GM18519 (cell line): ENCODE results near the gene PABPN1L.
"Not testable (repeated sequence)": the region's sequence is repeated elsewhere in the genome, so short reads cannot be mapped to it uniquely, and the experiment has no call there.

Experiments
- ATAC-seq: cut with Tn5 transposase; IDR thresholded peaks from one replicate; pipeline ENCODE4 v1.9.1; 2021; ENCODE audit warnings: mild to moderate bottlenecking, moderate library complexity; ENCODE audit not compliant: unreplicated experiment, low FRiP score

PABPN1L gene

DNA sequence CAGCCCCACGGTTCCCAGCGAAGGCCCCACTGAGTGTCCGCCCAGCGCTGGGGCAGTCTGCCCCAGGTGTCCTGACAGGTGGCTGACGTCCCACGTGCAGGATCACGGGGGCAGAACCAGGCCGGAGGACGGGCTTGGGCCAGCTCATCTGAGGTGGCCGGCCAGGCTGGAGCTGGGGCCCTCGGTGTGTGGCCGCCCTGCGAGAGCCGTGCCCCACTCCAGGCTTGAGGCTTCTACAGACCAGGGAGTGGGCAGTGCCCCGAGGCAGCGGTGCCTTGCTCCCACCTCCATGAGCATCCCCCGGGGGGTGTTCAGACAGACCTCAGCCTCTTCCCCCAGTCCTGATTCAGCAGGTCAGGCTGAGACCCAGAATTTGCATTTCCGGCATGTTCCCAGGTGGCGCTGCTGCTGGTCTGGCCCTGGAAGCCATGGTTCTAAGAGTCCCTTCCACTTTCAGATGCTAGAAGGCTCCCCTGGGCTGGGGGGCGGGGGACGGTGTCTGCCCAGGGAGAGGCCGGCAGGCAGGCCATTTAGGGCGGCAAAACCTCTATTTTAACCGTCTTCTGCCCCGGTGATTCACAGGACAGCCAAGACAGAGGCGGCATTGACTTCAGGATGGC, 35.4 kb upstream of the PABPN1L start:
- ATAC-seq = no peak

DNA sequence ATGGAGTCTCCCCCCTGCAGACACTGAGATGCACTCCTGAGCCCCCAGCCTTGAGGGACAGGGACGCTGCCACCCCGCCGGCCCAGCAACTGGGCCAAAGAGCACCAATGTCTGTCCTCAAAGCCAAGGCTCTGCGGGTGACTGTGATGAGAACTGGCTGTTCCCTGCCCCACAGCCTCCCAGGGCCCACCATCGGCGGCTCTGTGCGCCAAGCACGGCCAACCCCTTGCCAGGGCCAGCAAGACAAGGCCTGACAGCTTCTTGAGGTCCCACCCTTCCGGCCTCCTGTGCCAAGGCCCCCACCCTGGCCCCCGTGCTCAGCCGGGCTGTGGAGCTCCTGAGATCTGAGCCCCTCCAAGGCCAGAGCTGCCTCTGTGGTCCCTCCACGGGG, 34.2 kb upstream of the PABPN1L start:
- no peak for ATAC-seq

DNA sequence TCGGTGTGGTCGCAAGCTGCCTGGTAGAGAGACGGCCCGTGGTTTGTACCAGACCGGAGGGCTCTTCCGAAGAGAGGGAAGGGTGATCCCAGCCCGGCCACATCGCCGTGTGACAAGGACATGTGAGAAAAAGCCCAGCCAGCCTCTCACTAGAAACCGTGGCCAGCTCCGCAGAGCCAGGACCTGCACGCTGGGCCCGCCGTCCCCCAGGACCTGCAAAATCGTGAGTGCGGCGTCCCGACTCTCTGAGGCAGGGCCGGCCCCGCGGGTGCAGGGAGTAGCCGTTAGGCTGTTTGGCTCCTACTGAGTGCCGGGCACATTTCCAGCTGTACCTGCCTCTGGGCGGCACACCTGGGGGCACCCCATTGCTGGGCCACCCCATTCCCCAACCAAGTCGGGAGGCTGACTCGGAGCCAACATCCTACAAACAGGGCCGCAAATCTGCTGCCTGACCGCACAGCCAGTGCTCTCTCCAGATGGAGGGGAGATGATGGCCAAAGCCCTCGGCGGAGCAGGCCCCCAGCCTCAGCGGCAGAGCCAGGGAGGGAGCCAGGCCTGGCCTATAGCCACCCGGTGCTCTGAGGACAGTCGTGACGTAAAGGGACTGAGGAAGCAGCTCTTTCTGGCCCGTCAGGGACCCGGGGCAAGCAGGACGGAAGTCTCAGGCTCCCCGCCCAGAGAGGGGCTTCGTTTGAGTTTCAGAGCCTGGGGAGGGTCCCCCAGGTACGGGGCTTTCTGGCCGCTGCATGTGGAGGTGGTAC, 33.6 kb upstream of the PABPN1L start:
- ATAC-seq = no peak

DNA sequence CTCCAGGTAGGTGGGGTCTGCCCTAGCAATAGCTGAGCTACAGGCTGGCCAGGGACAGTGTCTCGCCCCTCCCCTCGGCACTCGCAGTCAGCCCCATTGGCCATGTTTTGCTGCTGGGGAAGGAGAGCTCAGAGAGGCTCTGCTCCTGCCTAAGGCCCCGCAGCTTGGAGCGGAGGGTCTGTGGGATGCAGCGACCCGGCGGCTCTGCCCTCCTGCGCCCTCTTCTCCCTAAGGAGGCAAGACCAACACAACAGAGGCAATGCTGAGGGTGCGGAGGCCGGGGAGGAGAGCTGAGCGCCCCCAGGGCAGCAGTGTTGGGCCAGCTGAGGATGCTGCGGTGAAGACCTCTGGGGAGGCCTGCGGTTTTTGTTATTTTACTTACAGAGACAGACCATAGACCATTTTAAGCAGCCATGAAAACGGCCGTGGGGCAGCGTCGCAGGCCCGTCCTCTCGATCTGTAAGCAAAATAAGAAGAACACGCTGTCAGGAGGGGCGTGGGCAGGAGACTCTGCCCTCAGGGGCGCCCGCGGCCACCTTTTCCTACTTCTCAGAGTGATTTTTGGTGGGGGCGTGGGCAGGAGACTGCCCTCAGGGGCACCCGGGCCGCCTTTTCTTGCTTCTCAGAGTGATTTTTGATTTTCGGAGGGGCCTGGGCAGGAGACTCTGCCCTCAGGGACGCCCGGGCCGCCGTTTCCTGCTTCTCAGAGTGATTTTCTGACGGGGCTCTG, 31.4 kb upstream of the PABPN1L start:
- ATAC-seq = no peak

DNA sequence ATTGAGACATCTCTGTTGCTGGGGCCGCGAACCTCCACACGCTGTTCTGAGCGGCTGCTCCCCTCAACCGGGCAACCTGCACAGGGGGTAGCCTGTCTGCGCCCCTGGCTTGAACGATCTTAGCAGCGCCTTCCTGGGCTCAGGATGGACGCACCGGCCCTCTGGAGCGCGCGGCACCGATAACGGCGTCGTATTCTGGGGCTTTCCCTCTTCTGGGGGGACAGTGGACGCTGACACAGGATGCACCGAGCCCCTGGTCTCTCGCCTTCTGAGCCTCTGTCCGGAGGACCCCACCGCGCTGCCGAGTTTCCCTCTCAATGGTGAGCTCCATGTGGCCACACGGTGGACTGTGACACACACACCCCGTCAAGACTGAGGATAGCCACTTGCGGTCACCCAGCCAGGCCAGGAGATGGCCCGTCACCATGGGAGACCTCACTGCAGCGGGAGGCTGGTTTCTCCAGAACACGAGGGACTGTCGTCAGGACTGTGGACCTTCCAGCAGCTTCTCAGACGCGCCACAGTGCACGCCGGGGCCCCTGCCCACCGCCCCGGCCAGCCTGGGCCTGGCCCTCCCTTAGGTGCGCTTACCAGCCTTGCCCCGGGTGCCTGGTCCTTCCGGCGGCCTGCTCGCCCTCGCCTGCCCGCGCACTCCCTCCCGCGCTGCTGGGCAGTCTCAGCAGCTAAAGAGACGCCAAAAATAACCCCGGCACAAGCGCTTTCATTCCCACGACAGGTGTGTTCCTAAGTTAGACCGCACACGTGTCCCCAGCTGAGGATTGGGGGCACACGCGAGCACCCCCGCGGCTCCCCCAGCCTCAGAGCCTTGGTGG, 30.0 kb upstream of the PABPN1L start:
- no peak for ATAC-seq

DNA sequence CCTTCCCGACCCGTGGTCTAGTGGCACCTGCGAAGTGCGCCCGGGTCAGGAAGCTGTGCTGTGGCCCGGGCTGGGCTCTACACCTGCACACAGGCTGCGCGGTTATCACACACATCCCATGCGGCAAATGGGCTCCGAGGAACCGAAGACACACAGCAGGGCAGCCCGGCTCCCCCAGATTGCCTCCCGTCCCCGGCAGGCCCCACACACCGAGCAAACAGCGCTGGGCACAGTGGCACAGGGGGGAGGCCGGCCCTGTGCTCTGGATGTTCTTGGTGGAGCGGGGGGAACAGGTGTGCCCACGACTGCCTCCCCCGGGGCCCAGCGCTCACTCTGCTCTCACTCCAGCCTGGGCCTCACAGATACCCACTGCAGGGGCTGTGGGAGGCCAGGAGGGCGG, 28.9 kb upstream of the PABPN1L start:
- ATAC-seq = no peak

DNA sequence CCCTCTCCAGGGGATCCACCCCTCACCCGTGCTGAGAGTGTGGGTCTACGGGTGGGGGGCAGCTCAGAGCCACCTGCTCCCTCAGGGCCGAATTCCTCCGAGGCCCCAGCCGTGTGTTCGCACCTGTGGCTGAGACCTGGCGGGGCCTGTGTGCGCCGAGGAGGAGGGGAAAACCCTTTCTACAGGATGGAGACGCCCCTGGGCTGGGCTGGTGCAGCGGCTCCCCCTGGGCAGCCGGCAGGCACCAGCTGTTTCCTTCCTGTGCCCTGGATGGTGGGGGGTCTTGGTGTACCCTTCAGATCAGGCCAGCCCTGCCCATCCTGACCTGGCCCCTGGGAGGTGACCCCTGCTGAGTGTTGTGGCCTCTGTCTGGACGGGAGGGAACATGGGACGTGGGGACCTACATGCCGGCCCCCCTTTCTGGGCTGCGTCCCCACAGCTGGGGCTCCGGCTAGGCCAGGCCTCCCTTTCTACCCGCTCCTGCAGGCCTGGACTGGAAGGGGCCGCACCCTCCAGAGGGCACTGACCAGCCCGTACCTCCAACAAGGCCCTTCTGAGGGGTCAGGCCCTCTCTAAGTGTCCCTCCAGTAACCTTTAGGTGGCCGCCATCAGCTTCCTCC, 28.3 kb upstream of the PABPN1L start:
- no peak for ATAC-seq

DNA sequence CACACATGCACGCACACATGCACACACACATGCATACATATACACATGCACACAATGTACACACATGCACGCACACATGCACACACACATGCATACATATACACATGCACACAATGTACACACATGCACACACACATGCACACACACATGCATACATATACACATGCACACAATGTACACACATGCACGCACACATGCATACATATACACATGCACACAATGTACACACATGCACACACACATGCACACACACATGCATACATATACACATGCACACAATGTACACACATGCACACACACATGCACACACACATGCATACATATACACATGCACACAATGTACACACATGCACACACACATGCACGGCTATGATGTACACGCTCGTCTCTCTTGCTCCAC, 27.8 kb upstream of the PABPN1L start:
- ATAC-seq = not testable (repeated sequence)

DNA sequence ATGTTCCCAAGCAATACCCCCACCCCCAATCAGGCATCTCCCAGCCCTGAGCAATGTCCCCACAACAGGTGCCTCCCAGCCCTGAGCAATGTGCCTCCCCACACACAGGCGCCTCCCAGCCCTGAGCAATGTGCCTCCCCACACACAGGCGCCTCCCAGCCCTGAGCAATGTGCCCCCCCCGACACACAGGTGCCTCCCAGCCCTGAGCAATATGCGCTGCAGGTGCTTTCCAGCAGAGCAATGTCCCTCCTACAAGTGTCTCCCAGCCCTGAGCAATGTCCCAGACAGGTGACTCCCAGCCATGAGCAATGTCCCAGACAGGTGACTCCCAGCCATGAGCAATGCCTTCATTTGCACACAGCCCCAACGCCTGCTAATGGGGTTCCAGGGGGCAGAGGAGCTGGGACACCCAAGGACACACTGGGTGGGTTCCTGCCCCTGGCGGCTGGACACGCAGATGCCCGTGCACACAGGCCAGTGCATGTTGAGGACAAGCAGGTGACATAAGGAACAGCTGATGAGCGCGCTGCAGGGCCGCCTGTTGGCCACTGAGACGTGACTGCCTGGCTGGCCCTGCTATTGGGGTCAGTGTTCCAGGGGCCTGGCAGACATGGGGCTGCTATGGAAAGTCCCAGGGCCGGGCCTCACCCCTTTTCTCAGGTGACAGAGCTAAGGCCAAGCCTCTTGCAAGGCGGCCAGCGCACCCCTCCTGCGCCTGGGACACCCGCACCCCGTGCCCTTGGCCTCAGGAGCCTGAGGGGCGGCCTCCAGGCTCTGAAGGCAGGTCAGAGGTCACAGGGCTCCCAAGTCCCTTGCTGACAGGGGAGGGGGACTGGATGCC, 26.9 kb upstream of the PABPN1L start:
- no peak for ATAC-seq

DNA sequence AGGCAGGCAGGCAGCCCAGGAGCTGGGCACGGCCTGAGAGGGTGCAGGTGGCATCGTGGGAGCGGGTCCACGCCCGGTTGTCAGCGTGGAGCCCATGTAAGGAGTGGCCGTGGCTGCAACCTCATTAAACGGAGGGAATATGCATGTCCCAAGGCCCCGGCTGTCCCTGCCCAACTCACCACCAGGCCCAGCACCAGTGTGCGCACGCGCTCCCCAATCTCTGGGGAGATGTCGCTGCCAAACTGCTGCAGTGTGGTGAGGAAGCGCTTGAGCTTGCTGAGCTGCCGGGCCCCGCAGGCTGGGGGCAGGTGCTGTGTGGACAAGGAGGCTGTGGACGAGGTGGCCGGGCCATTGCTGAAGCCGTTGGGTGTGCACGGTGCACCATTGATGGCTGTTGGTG, 25.6 kb upstream of the PABPN1L start:
- ATAC-seq = no peak

DNA sequence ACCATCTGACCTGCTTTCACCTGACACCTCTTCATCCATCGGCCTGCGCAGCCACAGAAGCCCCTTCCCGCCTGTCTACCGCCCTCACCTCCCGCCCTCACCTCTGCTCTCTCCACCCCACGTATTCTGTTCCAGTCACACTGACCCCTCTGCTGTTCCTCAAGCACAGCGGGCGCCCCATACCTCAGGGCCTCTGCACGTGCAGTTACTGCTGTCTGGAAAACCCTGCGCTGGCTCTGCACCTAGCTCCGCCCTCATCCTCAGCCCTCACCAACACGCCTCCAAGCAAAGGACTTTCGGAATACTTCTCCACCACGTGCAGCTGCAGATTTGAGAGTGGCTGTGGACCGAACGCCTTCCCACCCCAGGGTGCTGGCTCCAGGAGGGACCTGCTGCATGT, 24.6 kb upstream of the PABPN1L start:
- no peak for ATAC-seq

DNA sequence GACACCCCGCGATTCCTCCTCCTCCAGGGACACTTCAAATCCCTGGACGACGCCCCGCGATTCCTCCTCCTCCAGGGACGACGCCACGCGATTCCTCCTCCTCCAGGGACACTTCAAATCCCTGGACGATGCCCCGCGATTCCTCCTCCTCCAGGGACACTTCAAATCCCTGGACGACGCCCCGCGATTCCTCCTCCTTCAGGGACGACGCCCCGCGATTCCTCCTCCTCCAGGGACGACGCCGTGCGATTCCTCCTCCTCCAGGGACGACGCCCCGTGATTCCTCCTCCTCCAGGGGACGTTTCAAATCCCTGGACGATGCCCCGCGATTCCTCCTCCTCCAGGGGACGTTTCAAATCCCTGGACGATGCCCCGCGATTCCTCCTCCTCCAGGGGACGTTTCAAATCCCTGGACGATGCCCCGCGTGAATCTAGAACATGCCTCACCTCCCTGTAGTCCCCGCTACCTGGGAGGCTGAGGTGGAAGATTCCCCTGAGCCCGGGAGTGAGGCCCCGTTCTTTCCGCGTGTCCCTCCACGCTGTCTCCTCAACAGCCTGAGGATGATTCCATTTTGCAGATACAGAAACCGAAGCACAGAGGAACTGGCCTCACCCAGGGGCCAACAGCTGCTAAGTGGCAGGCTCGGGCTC, 23.4 kb upstream of the PABPN1L start:
- not testable (repeated sequence) for ATAC-seq

DNA sequence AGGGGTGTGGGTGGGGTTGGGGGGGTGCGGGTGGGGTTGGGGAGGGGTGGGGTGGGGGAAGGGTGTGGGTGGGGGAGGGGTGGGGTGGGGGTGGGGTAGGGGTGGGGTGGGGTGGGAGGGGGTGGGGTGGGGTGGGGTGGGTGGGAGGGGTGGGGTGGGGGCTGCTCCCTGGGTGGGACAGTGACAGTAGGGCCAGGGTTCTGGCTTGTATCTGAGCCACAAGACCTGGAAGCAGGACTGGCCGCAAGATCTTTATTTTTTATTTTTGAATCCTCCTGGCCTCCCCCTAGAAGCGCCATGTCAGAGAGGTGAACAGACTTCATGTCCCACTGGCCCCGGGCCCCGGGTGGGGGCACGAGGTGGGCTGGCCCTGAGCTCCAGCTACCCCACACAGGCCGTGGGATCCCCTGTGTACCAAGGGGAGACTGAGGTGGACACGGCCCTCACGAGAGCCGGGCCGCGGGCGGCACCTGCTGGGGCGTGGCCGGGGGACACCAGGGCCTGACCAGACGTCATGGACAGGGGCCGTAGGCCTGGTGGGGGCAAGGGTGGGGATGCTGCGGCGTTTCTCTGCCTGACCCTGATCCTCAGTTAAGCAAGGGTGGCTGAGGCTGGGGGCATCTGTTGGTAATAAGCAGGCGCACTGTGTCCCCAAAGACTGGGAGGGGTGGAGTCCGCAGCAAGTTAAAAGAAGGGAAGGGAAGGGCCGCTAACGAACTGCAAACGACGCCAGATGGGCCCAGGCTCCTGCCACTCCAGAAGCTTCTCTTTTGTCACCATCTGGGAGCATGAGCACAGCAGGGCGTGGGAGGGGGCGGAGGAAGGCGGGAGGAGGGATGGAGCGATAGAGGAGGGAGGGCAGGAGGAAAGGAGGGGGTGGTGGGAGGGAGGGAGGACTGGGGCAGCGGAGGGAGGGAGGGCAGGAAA, 22.3 kb upstream of the PABPN1L start:
- ATAC-seq = no peak

DNA sequence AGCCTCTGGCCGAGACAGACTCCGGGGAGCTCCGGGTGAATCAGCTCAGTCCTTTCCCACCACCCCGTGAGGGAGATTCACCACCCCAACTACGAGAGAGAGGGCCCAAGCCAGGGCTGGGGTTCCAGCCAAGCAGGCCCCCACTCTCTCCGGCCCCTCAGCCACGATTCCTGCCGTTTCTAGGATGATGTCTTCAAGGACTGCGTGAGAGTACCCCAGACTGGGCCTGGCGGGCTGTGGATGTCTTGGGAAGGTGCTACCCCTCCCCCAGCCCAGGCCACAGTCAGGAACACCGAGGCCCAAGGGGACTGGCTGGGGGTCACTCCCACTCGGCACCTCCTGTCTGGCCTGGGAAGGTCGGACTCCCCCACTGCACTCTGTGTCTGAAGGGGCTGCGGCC, 21.6 kb upstream of the PABPN1L start:
- no peak for ATAC-seq

DNA sequence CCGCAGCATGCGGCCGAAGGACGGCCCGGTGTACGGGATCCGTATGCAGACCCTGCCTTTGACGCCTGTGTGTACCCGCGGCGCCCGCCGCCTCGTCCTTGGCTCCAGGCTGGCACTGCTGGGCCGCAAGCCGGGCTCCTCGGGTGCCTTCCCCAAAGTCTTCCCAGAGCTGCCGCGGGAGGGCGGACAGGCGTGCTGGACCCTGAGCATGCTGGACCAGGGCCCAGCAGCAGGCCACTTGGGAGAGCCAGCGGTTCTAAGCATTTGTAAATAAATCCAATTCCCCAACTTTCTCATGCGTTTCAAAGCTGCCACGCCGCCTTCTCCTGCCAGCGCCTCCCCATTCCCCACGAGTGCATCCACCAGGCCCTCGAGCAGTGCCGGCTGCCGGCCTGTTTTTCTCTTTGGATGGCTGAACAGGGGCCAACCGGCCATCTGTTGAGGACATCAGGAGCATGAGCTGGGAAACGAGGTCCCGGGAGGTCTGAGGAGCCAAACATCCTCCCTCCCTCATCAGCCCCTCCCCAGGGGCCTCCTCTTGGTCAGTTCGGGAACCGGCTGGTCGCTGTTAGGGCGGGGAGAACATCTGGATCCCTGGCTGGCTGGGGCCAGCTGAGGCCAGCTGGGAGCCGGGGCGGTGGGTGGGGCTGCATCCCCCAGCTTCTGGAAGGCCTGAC, 20.5 kb upstream of the PABPN1L start:
- no peak for ATAC-seq

DNA sequence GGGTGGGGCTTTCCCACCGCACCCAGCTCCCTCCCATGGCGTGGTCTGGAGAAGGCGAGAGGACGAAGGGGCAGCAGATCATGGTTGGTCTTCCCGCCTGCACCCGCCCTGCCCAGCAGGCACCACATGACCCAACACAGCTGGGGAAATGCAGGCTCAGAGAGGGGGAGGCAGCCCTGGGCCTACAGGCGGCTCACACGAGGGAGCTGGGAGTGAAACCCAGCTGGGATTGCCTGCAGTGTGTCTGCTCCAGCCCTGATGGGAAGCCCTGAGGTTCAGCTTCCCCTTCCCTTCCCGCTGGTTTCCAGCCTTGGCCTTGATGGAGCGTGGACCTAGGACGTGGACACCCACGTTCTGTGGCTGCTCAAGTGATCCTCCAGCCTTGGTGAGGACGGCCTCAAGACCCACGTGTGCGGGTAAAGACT, 20.0 kb upstream of the PABPN1L start:
- no peak for ATAC-seq

DNA sequence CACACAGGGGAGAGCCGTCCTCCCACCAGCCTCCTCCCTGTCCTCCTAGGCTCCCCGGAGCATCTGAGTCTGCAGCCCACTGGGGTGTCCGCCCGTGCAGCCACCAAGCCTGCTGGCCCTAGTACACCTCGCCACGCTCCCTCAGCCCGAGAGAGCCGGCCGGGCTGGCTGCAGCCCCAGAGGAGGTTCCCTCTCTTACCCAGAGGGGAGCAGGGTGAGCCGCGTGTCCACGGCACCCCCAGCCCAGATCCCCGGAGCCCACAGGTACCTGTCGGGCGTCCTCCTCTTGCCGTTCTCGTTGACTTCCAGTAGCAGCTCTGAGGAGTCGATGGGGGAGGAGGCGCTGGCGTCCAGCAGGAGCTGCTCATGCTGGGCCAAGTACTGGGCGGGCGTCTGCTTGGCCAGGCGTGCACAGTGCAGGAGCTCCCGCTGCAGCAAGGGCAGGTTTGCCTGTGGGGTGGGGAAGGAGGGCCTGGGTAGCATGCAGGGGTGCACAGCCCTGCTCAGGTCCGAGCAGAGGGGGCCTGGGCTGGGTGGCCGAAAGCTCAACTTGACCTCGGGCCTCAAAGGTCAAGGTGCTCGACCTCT, 19.3 kb upstream of the PABPN1L start:
- no peak for ATAC-seq
